GM19455 (cell line): ENCODE data around the gene PARP3.

Source experiments
- ATAC-seq: cut with Tn5 transposase; IDR thresholded peaks from one replicate; pipeline ENCODE4 v1.9.1; 2021; ENCODE audit not compliant: unreplicated experiment

PARP3 gene

DNA sequence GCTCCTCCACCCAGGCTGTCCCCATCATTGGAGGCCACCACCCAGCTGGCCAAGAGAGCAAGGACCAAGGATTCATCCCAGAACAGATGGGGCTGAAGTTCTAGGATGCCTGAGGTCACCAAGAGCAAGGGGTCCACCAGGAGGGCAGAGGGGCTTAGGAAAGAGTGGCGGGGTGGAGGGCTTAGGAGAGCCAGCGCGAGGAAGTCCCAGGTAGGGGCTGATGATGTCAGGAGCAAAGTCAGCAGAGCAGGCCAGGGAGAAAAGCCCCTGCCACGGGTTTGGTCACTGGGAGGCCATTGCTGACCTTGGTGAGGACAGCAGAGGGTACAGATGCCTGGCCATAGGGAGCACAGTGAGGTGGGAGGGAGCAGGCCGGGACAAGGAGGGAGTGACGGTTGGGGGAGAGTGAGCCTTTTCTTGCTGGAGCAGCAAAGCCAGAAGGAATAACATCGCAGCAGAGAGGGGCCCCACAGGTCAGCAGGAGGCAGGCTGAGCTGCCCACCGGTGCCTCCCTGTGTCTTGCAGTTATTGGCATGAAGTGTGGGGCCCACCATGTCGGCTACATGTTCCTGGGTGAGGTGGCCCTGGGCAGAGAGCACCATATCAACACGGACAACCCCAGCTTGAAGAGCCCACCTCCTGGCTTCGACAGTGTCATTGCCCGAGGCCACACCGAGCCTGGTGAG, 5.2 kb downstream of the PARP3 start:
- no peak for ATAC-seq

DNA sequence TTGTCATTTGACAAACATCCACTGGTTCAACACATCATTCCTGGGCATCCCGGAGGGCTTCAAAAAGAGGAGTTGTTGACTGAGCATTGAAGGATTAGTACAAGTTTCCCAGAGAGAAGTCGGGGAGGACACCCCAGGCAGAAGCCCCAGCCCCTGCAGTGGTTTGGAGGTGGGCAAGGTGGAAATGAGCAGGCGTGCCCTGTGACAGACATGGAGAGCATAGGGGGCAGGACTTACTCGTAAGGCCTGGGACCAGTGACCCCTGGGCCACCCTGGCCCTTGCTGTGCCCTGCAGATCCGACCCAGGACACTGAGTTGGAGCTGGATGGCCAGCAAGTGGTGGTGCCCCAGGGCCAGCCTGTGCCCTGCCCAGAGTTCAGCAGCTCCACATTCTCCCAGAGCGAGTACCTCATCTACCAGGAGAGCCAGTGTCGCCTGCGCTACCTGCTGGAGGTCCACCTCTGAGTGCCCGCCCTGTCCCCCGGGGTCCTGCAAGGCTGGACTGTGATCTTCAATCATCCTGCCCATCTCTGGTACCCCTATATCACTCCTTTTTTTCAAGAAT, 5.9 kb downstream of the PARP3 start:
- no peak for ATAC-seq

DNA sequence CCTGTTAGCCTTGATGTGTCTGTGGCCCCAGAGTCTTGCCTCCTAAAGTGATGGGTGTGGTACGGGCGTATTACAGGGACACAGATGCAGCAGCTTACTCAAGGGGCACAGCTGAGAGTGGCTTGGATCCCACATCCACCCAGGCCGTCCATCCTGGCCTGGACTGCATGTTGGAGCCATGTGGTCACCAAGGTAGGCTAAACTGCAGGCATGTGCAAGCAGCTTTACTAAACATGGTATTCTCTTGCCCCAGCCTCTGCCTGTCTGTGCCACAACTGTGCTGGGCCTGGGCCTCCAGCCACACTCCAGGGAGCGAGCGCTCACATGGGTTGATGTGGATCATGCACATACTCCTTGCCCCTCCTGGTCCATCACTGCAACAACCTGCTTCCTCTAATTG, 7.0 kb downstream of the PARP3 start:
- no peak for ATAC-seq

DNA sequence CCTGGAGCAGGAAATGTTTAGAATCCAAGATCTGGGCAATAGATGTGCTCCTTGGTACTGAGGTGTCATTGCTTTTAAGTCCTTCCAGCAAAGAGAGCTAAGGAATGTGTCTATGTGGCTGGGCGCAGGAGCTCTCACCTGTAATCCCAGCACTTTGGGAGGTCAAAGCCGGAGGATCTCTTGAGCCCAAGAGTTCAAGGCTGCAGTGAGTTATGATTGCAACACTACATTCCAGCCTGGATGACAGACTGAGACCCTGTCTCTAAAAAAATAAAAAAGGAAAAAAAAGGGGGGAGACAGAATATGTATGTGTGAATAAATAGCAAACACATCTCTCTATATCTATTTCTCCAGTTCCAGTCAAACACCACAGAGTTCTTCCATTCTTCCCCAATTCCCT, 8.7 kb downstream of the PARP3 start:
- no peak for ATAC-seq

DNA sequence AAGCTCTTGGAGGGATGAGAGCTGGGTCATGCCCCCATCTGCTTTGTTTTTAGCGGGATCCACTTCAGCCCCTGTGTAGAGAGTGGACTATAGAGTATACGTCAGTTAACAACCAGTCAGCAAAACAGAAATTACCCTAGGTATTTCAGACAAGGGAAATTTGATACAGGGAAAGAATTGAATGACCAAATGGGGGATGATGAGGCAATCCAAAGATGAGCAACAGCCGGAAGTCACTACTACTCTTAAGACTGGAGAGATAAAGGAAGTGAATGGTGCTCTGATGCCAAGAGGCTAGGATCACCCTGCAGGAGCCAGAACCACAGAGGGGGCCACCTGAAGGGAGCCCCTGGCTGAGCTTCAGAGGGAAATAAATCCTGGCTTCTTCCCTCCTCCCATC, 11.3 kb downstream of the PARP3 start:
- no peak for ATAC-seq

DNA sequence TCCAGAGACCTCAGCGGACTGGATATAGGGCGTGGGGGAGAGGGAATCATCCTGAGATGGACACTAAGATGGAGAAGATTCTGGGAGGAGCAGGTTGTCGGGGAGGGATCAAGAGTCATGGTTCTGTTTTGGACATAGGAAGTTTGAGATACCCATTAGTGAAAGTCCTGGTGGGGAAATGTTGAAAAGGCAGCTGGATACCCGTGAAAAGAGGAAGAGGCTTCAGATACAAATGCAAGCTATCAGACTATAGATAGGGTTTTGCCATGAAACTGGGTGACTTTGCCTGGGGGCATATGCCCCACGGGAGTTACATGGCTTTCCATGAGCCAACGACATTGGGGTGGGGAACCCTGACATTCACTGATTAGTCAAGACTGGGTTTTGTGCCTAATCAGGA, 11.9 kb downstream of the PARP3 start:
- ATAC-seq, result no peak

DNA sequence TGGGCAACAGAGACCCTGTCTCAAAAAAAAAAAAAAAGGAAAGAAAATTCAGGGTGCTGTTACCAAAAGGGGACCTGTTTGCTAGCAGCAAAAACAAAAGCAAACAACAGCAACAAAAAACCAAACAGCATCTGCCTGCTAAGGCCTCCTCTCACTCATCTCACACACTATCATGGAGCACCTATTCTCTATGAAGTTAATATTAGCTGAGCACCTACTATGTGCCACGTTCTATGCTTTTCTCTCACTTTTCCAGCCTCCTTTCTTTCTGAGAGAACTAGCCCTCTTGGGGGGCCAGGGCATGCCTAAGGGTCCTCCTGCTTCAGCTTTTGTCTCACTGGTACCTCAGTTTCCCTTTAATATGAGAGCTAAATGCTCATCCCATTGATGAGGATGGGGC, 12.6 kb downstream of the PARP3 start:
- ATAC-seq, result no peak

DNA sequence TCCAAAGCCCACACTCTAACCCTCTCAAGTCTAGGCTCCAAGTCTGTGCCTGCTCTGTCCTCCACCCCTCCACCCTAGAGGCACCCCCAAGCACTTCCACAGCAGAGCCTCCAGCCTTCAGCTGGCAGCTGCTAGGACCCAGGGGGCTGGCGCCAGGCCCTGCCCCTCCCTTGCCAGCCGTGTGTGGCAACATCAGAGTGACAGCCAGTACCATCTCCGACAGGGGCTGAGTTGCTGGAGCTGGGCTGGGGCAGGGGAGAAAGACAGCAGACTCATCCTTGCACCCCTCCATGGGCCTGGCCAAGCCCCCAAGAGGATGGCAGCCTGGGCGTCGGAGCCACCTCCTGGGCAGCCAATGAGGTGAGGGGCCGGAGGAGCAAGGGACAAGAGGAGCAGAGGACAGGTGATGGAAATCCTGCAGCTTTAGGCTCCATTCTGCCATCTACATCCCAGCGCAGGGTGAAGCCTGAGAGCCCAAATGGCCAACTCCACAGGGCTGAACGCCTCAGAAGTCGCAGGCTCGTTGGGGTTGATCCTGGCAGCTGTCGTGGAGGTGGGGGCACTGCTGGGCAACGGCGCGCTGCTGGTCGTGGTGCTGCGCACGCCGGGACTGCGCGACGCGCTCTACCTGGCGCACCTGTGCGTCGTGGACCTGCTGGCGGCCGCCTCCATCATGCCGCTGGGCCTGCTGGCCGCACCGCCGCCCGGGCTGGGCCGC, 13.2 kb downstream of the PARP3 start, which contains the start of gene GPR62:
GPR62 (plus strand) TSS at position 207 of the 718 bp plus-strand sequence; CDS start at position 479, 272 bp downstream.
- ATAC-seq, result no peak

DNA sequence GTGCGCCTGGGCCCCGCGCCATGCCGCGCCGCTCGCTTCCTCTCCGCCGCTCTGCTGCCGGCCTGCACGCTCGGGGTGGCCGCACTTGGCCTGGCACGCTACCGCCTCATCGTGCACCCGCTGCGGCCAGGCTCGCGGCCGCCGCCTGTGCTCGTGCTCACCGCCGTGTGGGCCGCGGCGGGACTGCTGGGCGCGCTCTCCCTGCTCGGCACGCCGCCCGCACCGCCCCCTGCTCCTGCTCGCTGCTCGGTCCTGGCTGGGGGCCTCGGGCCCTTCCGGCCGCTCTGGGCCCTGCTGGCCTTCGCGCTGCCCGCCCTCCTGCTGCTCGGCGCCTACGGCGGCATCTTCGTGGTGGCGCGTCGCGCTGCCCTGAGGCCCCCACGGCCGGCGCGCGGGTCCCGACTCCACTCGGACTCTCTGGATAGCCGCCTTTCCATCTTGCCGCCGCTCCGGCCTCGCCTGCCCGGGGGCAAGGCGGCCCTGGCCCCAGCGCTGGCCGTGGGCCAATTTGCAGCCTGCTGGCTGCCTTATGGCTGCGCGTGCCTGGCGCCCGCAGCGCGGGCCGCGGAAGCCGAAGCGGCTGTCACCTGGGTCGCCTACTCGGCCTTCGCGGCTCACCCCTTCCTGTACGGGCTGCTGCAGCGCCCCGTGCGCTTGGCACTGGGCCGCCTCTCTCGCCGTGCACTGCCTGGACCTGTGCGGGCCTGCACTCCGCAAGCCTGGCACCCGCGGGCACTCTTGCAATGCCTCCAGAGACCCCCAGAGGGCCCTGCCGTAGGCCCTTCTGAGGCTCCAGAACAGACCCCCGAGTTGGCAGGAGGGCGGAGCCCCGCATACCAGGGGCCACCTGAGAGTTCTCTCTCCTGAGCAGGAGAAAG, 14.0 kb downstream of the PARP3 start:
- ATAC-seq, result no peak

DNA sequence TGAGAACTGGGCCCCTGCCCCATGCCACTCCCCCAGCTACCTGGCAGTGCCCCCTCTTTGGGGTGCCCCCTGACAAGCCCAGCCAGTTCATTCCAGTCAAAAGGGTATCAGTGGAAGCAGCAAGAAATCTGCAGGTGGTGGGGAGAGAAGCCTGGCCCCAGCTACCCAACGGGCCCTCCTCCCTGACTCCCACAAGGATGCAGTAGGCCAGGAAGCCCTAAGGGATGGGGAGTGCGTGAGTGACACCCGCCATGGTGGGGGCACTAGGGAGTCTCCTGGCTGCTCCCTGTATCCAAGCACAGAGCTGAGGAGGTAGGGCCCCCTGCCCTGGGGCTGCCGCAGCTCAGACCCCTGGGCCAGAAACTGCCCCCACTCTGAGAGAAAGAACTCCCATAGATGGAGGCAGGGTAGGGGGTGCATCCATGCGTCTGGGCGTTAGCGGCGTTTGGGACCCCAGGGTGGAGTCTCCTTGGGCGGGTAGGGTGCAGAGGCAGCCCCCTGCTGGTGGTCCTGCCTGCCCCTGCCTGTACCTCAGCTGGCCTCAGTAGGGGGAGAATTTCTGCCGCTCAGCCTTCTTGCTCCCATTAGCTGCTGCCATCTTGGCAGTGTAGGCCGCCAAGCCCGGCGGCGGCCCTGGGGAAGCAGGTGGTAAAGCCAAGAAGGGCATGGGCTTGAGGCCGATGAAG, 15.5 kb downstream of the PARP3 start:
- no peak for ATAC-seq

DNA sequence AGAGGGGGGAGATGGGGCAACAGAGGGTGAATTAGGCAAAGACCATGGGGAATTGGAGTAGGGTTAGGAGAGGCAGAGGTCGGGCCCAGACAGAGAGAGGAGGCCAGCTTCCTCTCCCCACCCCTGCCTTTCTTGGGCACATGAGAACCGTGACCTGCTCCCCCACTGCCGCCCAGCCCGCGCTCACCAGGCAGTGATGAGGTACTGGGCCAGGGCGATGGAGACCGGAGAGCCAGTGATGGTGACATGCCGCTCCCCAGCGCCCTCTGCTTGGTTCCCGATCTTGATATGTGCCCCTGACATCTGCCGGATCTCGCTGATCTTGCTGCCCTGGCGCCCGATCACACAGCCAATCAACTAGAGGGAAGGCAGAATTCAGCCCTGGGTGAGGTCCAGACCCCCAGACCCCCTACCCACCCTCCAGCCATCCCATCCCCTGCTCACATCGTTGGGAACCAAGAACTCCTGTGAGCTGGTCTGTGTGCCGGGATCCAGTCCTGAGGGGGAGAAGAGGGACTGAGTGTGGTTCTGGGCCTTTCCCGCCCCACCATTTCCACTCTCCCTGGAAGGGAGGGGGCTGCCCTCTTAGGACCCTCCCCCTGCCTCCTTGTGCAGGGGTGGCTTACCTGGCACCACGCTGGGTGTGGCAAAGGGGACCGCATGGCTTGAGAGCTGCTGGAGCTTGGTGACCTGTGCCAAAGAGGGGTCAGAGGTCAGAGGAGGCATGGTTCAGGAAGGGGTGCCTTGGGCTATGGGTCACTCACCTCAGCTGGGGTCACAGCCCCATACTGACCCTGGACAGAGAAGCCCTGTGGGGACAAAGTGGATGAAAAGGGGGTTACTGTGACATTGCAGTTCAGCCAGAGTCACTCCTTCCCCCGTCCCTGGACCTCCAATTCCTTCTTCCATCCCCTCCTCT, 16.7 kb downstream of the PARP3 start:
- no peak for ATAC-seq

DNA sequence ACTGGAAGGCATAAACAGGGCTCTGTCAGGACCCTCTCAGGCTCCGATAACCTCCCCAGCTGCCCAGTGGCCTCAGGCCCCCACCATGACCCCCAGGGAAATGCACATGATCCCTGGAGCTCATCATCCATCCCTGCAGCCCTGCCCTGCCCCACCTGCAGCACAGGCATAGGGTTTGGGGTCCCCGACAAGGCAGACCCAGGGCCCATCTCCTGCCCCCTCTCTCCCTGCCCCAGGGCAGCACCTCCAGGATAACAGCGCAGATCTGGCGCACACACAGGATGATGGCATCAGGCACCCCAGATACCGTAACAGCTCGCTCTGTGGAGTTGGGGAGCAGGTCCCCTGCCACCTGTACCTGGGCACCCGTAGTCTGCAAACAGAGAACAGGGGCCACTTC, 17.5 kb downstream of the PARP3 start:
- no peak for ATAC-seq

DNA sequence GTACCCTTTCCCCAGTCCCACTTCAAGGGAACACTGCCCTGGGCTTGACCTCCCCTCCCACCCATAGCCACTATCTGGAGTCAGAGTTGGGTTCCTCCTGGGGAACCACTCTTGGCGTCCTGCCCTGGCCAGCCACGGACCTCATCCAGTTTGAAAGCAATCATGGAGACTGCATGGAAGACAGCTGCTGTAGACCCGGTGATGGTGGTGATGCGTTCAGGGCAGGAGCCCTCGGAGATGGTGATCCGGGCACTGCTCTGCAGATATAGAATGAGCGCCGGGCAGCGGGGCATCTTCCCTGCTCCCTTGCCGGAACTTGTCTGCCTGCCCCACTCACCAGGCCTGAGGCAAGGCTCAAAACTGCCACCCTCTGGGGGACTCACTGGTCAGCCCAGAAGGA, 18.2 kb downstream of the PARP3 start:
- no peak for ATAC-seq

DNA sequence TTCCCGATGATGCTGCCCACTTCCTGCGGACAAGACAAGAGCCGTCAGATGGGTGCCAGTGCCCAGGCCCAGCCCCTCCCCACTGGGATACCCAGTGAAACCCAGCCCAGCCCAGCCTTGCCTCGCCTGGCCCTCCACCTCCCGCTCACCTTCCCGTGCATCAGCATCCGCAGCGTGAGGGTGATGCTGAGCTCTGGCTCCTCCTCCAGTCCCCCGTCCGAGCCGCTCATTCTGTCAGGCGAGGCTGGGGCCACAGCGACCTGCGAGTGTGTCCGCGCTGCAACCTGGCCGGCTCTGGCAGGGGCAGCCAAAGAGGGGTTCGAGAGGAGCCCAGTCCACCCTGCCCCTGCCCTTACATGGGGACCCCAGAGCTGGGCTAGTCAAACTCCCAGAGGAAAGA, 18.8 kb downstream of the PARP3 start:
- no peak for ATAC-seq

DNA sequence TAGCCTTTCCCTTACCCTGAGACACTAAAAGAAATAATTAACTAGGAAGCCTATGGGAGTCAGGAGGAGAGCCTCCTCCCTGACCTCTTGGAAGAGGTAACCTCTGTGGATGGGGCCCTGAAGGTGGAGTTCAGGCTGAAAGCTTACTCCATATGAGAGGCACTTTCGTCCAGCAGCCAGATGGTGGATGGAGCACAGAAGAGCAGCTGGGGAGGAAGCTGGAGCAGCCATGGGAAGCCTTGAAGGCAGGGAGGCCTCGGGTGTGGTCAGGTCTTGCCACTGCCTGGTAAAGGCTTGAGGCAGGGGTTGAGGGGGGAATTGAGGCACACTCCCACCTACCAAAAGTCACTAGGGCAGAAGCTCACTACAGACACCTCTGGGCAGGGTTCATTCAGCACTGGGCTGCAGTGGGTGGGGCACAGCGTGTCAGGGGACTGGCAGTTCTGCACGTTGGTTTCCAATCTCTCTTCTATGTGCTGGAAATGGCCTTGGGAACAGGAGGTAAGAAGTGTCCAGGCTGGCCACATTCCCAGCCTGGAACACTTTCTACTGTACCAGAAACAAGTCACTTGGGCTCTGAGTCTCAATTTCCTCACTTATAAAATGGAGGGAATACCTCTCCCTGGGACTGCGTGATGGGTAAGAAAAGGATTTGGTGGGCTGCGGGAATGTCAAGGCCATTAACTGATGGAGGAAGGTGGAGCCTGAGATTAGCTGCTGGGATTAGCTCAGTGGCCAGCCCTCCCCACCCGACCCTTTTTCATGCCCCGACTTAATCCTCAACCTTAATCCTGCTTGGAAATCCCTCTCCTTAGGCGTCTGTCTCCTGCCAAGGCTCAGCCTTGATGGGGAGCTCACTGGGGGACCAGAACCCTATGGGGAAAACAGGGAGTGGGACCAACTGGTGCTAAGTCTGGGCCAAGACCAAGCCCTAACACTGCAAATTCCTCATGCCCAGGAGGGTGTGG, 19.7 kb downstream of the PARP3 start:
- no peak for ATAC-seq

DNA sequence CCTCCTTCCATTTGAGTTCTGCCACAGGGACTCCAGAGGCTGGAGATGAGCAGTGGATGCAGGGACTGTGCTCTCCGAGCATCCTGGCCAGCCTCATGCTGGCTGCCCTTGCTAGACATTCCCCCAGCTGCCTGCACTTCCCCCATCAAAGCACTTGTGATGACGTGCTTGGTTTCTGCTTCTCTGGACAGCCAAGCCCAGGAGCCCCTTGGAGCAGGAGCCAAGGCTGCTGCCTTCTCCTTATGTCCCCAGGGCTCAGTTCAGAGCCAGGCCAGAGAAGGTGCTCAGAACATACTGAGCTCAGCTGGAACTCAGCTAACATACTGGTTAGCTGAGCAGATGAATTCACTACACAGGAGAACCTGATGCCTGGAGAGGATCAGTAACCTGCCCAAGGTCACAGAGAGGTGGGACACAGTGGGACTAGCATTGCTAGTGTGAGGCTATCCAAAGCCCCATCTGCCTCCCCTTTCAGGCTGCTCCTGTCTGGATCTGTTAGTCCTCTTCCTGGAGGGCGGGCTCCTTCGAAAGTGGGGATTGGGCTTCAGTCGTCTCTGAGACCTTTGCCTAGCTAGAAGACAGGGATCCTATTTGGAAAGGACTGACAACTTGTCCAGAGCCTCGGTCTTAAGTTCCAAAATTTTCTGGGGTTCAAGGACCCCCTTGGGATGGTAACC, 20.8 kb downstream of the PARP3 start:
- no peak for ATAC-seq

DNA sequence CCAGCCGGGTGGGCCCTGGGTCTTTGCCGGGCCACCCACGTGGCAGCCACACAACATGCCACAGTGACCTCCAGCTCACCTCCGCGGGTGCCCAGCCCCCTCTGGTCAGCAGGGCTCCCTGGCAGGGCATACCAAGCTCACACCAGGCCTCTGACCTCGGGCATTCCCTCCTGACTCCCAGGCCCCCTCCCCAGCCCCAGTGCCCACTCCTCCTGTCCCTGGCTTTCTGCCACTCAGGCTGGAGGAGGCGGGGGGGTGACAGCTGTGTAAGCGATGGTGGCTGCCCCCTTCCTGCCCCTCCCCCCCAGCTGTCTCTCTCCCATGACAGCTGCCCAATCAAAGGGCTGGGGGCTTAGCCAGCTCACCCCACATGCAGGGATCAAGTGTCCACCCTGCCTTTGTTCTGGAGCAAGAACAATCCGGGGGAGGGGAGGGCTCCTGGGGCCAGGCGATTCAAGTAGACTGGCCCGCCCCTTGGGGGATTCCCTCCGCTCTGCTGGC, 21.8 kb downstream of the PARP3 start:
- ATAC-seq, result no peak

DNA sequence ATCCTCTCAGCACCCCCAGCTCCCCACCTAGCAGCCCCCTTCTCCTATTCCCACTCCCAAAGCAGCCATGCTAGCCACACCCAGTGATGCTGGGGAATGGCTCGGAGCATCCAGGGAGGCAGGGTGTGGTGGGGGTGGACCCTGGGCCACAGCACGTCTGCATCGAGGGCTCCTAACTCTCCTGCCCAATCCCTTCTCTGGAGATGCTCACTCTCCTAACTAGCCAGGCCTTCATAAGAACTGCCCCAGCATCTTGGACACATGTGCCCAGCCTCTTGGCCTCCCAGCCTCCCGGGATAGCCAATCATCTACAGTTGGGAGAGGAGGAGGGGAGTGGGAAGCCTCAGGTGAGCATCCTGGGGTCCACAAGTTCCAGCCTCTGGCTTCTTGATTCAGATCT, 22.4 kb downstream of the PARP3 start:
- ATAC-seq, result no peak
